ENCODE data around the gene C4orf46. TPM values are rescaled to one million over a fixed set of nuclear protein-coding genes. Genes with fewer than 3 reads are reported as not detected.
A peak's percentile ranks its signal among the peaks of the same experiment; 100 is the strongest.

The C4orf46 gene
- total RNA-seq, 1 donor from 2014 or later, result 18.2 TPM

GRCh38 chr4:158630893-158631292 is 40.8 kb downstream of the C4orf46 start:
- H3K4me1 Mint-ChIP-seq (ENCODE audit: low read depth), result no peaks in the 10 kb centered on the region
- no peaks in the 10 kb centered on the region for H3K9me3 Mint-ChIP-seq (ENCODE audit: low read depth)
- H3K27me3 Mint-ChIP-seq, result no peaks in the 10 kb centered on the region
- no peak for DNase-seq (ENCODE audit: low spot score, unreplicated experiment)
- H3K36me3 Mint-ChIP-seq (ENCODE audit: insufficient read depth), result no peaks in the 10 kb centered on the region
- H3K4me3 Mint-ChIP-seq (ENCODE audit: low read depth), result no peak overlapping the region
- TF ChIP-seq CTCF (IDR thresholded peaks at IDR 0.05; ENCODE audit: unreplicated experiment), result no peak
- no peak overlapping the region for H3K27ac Mint-ChIP-seq

- Mint-ChIP-seq H3K36me3 (ENCODE audit: insufficient read depth) (no peaks in the 10 kb centered on the region), H3K4me3 (ENCODE audit: low read depth) (no peak overlapping the region), H3K4me1 (ENCODE audit: low read depth) (no peaks in the 10 kb centered on the region), H3K27me3 (no peaks in the 10 kb centered on the region), H3K27ac (no peak overlapping the region), H3K9me3 (ENCODE audit: low read depth) (no peaks in the 10 kb centered on the region)
- no peak for DNase-seq (ENCODE audit: low spot score, unreplicated experiment)
- TF ChIP-seq CTCF (IDR thresholded peaks at IDR 0.05; ENCODE audit: unreplicated experiment), result no peak
Observed at GRCh38 chr4:158625544-158625943, 46.1 kb downstream of the C4orf46 start.

GRCh38 chr4:158624889-158625478 is 46.7 kb downstream of the C4orf46 start:
- Mint-ChIP-seq H3K9me3 (ENCODE audit: low read depth) (no peaks in the 10 kb centered on the region), H3K27me3 (no peaks in the 10 kb centered on the region), H3K4me1 (ENCODE audit: low read depth) (no peaks in the 10 kb centered on the region), H3K36me3 (ENCODE audit: insufficient read depth) (no peaks in the 10 kb centered on the region), H3K27ac (no peak overlapping the region), H3K4me3 (ENCODE audit: low read depth) (no peak overlapping the region)
- peak; percentile 68 for TF ChIP-seq CTCF (IDR thresholded peaks at IDR 0.05; ENCODE audit: unreplicated experiment)
- DNase-seq (ENCODE audit: low spot score, unreplicated experiment), result no peak

GRCh38 chr4:158622251-158622650 is 49.4 kb downstream of the C4orf46 start:
- H3K9me3 Mint-ChIP-seq (ENCODE audit: low read depth), result no peaks in the 10 kb centered on the region
- no peak overlapping the region for H3K4me3 Mint-ChIP-seq (ENCODE audit: low read depth)
- no peak for DNase-seq (ENCODE audit: low spot score, unreplicated experiment)
- no peak for TF ChIP-seq CTCF (IDR thresholded peaks at IDR 0.05; ENCODE audit: unreplicated experiment)
- no peaks in the 10 kb centered on the region for H3K4me1 Mint-ChIP-seq (ENCODE audit: low read depth)
- no peaks in the 10 kb centered on the region for H3K27me3 Mint-ChIP-seq
- H3K27ac Mint-ChIP-seq, result no peak overlapping the region
- H3K36me3 Mint-ChIP-seq (ENCODE audit: insufficient read depth), result no peaks in the 10 kb centered on the region

GRCh38 chr4:158621729-158622128 is 50.0 kb downstream of the C4orf46 start:
- no peaks in the 10 kb centered on the region for H3K4me1 Mint-ChIP-seq (ENCODE audit: low read depth)
- H3K9me3 Mint-ChIP-seq (ENCODE audit: low read depth), result no peaks in the 10 kb centered on the region
- DNase-seq (ENCODE audit: low spot score, unreplicated experiment), result no peak
- no peak overlapping the region for H3K4me3 Mint-ChIP-seq (ENCODE audit: low read depth)
- H3K36me3 Mint-ChIP-seq (ENCODE audit: insufficient read depth), result no peaks in the 10 kb centered on the region
- H3K27ac Mint-ChIP-seq, result no peak overlapping the region
- no peaks in the 10 kb centered on the region for H3K27me3 Mint-ChIP-seq
- no peak for TF ChIP-seq CTCF (IDR thresholded peaks at IDR 0.05; ENCODE audit: unreplicated experiment)
